Measurements from ENCODE around the gene RSPH3.

The RSPH3 gene

GRCh38 chr6:159002432-159003155 lies 2.6 kb upstream of the RSPH3 start:
- Histone ChIP-seq H3K79me2 (ENCODE audit: control insufficient read depth, low read length) (peaks cover 28% of the 10 kb centered on the region), H3K27me3 (ENCODE audit: control insufficient read depth, low read length) (no peaks in the 10 kb centered on the region), H3K9me2 (replicated peaks; ENCODE audit: control insufficient read depth, low read length) (no peaks in the 10 kb centered on the region), H3K27ac (ENCODE audit: low read depth, low read length) (no peak overlapping the region), H3K4me3 (ENCODE audit: low read length) (no peak overlapping the region), H3K9me3 (ENCODE audit: control insufficient read depth, insufficient read depth, low read length) (no peaks in the 10 kb centered on the region), H3K4me2 (ENCODE audit: low read length) (no peak overlapping the region), H3F3A (ENCODE audit: control insufficient read depth, insufficient read depth) (peaks cover 9% of the 10 kb centered on the region; the same call in 1 of the 2 replicates), H3K4me1 (ENCODE audit: control insufficient read depth, low read length) (peaks cover 19% of the 10 kb centered on the region), H3K36me3 (ENCODE audit: control insufficient read depth, low read length) (no peaks in the 10 kb centered on the region), H4K20me1 (ENCODE audit: control insufficient read depth, insufficient read depth, low read depth, low read length) (no peaks in the 10 kb centered on the region)
- TF ChIP-seq EZH2phosphoT487 (IDR thresholded peaks at IDR 0.05; ENCODE audit: borderline replicate concordance, low read length), result no peak

- peak overlapping the region; percentile 95 for H3K4me2 ChIP-seq (ENCODE audit: low read length)
- H3K36me3 ChIP-seq (ENCODE audit: control insufficient read depth, low read length), result no peaks in the 10 kb centered on the region
- peak overlapping the region; percentile 93 for H3K4me3 ChIP-seq (ENCODE audit: low read length)
- H4K20me1 ChIP-seq (ENCODE audit: control insufficient read depth, insufficient read depth, low read depth, low read length), result no peaks in the 10 kb centered on the region
- H3K4me1 ChIP-seq (ENCODE audit: control insufficient read depth, low read length), result peaks cover 24% of the 10 kb centered on the region
- peaks cover 28% of the 10 kb centered on the region for H3K79me2 ChIP-seq (ENCODE audit: control insufficient read depth, low read length)
- H3F3A ChIP-seq (ENCODE audit: control insufficient read depth, insufficient read depth), result no peaks in the 10 kb centered on the region
- no peaks in the 10 kb centered on the region for H3K9me2 ChIP-seq (replicated peaks; ENCODE audit: control insufficient read depth, low read length)
- H3K27ac ChIP-seq (ENCODE audit: low read depth, low read length), result no peak overlapping the region
- no peak for TF ChIP-seq CTCF (IDR thresholded peaks at IDR 0.05; ENCODE audit: low read depth, low read length, poor library complexity, severe bottlenecking)
- no peak for TF ChIP-seq EZH2phosphoT487 (IDR thresholded peaks at IDR 0.05; ENCODE audit: borderline replicate concordance, low read length)
- H3K9me3 ChIP-seq (ENCODE audit: control insufficient read depth, insufficient read depth, low read length), result no peaks in the 10 kb centered on the region
- H3K27me3 ChIP-seq (ENCODE audit: control insufficient read depth, low read length), result no peaks in the 10 kb centered on the region
Measured at GRCh38 chr6:158999154-158999665, 792 bp downstream of the RSPH3 start.

- Histone ChIP-seq H3K79me2 (ENCODE audit: control insufficient read depth, low read length) (peaks cover 22% of the 10 kb centered on the region), H3K27me3 (ENCODE audit: control insufficient read depth, low read length) (no peaks in the 10 kb centered on the region), H3K27ac (ENCODE audit: low read depth, low read length) (no peak overlapping the region), H3K4me3 (ENCODE audit: low read length) (no peak overlapping the region), H3K4me1 (ENCODE audit: control insufficient read depth, low read length) (peaks cover 24% of the 10 kb centered on the region), H3F3A (ENCODE audit: control insufficient read depth, insufficient read depth) (no peaks in the 10 kb centered on the region), H3K4me2 (ENCODE audit: low read length) (no peak overlapping the region), H3K9me3 (ENCODE audit: control insufficient read depth, insufficient read depth, low read length) (no peaks in the 10 kb centered on the region), H3K9me2 (replicated peaks; ENCODE audit: control insufficient read depth, low read length) (no peaks in the 10 kb centered on the region), H3K36me3 (ENCODE audit: control insufficient read depth, low read length) (no peaks in the 10 kb centered on the region), H4K20me1 (ENCODE audit: control insufficient read depth, insufficient read depth, low read depth, low read length) (no peaks in the 10 kb centered on the region)
- TF ChIP-seq EZH2phosphoT487 (IDR thresholded peaks at IDR 0.05; ENCODE audit: borderline replicate concordance, low read length) (no peak), CTCF (IDR thresholded peaks at IDR 0.05; ENCODE audit: low read depth, low read length, poor library complexity, severe bottlenecking) (no peak)
Measured at GRCh38 chr6:158996856-158997255, 3.1 kb downstream of the RSPH3 start.

GRCh38 chr6:158993639-158994038 lies 6.4 kb downstream of the RSPH3 start:
- TF ChIP-seq EZH2phosphoT487 (IDR thresholded peaks at IDR 0.05; ENCODE audit: borderline replicate concordance, low read length), result no peak
- TF ChIP-seq CTCF (IDR thresholded peaks at IDR 0.05; ENCODE audit: low read depth, low read length, poor library complexity, severe bottlenecking), result no peak
- Histone ChIP-seq H3K9me2 (replicated peaks; ENCODE audit: control insufficient read depth, low read length) (no peaks in the 10 kb centered on the region), H3K4me3 (ENCODE audit: low read length) (no peak overlapping the region), H3K4me1 (ENCODE audit: control insufficient read depth, low read length) (peaks cover 13% of the 10 kb centered on the region), H3K79me2 (ENCODE audit: control insufficient read depth, low read length) (no peaks in the 10 kb centered on the region), H3K36me3 (ENCODE audit: control insufficient read depth, low read length) (no peaks in the 10 kb centered on the region), H3K27me3 (ENCODE audit: control insufficient read depth, low read length) (no peaks in the 10 kb centered on the region), H3K27ac (ENCODE audit: low read depth, low read length) (no peak overlapping the region), H3F3A (ENCODE audit: control insufficient read depth, insufficient read depth) (no peaks in the 10 kb centered on the region), H3K9me3 (ENCODE audit: control insufficient read depth, insufficient read depth, low read length) (no peaks in the 10 kb centered on the region), H4K20me1 (ENCODE audit: control insufficient read depth, insufficient read depth, low read depth, low read length) (no peaks in the 10 kb centered on the region), H3K4me2 (ENCODE audit: low read length) (no peak overlapping the region)
